ENCODE results near the gene SLC26A9.
"Not testable (repeated sequence)": the region's sequence is repeated elsewhere in the genome, so short reads cannot be mapped to it uniquely, and the experiment has no call there.

SLC26A9 gene

GRCh38 chr1:205883792-205884191, 59.5 kb downstream of the SLC26A9 start:
- no peak for DNase-seq

DNA sequence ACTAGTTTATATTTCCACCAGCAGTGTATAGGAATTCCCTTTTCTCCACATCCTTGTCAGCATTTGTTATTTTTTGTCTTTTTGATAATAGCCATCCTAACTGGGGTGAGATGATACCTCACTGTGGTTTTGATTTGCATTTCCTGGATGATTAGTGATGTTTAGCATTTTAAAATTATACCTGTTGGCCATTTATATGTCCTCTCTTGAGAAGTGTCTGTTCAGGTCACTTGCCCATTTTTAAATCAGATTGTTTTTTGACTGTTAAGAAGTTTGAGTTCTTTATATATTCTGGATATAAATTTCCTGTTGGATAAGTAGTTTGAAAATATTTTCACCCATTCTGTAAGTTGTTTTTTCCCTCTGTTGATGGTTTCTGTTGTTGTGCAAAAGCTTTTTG, 62.3 kb downstream of the SLC26A9 start:
- DNase-seq, result no peak

DNA sequence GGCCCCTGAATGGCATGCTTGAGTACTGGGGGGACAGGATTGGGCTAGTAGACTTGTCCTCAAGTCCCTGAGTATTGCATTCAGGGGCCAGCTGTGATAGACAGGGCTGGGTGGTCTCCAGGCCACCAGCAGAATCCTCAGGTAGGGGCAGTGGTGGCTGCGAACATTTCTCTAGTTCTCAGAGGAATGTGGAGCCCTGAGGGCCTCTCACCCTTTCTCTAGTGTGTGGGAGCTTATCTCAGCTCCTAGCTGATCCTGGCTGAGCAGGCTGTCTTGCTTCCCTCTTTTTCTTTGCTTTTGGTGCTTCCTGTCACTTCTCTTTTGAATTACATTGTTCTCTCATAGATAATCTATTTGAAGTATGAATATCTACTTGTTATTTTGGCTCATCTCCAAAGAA, 63.3 kb downstream of the SLC26A9 start:
- no peak for DNase-seq

DNA sequence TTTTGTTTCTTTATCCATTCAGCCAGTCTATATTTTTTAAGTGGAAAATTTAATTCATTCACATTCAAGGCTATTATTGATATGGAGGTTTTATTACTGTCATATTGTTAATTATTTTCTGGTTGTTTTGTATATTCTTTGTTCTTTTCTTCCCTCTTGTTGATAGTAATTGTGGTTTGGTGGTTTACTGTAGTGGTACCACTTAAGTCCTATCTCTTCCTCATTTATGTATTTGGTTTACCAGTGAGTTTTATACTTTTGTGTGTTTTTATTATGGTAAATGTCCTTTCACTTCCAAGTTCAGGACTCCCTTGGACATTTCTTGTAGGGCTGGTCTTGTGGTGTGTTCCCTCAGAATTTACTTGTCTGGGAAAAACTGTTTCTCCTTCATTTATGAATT, 65.2 kb downstream of the SLC26A9 start:
- DNase-seq, result no peak

- not testable (repeated sequence) for DNase-seq
These were observed 70.1 kb downstream of the SLC26A9 start for GRCh38 chr1:205873148-205873547.

DNA sequence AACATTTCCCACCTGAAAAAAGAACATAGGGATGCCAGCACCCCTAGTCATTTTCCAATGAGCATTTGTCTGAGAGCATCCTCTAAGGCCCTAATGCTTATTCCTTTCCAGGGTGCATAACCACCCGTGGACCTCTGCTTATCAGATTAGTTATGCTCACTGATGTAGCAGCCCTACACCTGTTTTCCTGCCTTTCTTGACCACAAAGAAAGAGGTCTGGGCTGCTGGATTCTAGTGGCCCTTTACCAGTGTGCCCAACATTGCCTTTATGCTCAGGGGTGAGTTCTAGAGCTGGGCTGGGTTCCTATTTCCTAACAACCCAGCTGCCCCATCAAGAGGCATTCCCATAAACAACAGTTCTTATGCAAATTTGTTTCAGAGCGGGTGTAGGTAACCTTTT, 73.0 kb downstream of the SLC26A9 start:
- no peak for DNase-seq

All from activated T-cell treated with anti-CD3 and anti-CD28 coated beads for 4 hours (primary cell).